Eye (tissue), 1 donor: ENCODE results near the gene ADARB2.
"Not testable (repeated sequence)": the region's sequence is repeated elsewhere in the genome, so short reads cannot be mapped to it uniquely, and the experiment has no call there.

Source experiments
- DNase-seq: peaks from one replicate; pipeline ENCODE4 v3.0.0-alpha.2; 2015

Gene ADARB2

GRCh38 chr10:1232164-1232911 is 505.0 kb downstream of the ADARB2 start:
- DNase-seq: no peak

- no peak for DNase-seq
Observed at GRCh38 chr10:1230592-1231275, 506.6 kb downstream of the ADARB2 start.

GRCh38 chr10:1230138-1230537 is 507.2 kb downstream of the ADARB2 start:
- no peak for DNase-seq

- no peak for DNase-seq
Observed at GRCh38 chr10:1229574-1229973, 507.8 kb downstream of the ADARB2 start.

GRCh38 chr10:1229116-1229515 is 508.2 kb downstream of the ADARB2 start:
- DNase-seq: no peak

GRCh38 chr10:1228467-1228975 is 508.8 kb downstream of the ADARB2 start:
- no peak for DNase-seq

GRCh38 chr10:1227510-1228402 is 509.6 kb downstream of the ADARB2 start:
- peak; percentile 18 for DNase-seq

- DNase-seq: not testable (repeated sequence)
Observed at GRCh38 chr10:1226907-1227306, 510.4 kb downstream of the ADARB2 start.

- DNase-seq: not testable (repeated sequence)
Observed at GRCh38 chr10:1219874-1220273, 517.5 kb downstream of the ADARB2 start.

GRCh38 chr10:1217661-1218060 is 519.7 kb downstream of the ADARB2 start:
- no peak for DNase-seq

GRCh38 chr10:1217237-1217587 is 520.1 kb downstream of the ADARB2 start:
- DNase-seq: no peak

- DNase-seq: no peak
Observed at GRCh38 chr10:1216574-1217236, 520.6 kb downstream of the ADARB2 start.

GRCh38 chr10:1215862-1216573 is 521.3 kb downstream of the ADARB2 start:
- DNase-seq: no peak

GRCh38 chr10:1214882-1215540 is 522.3 kb downstream of the ADARB2 start:
- no peak for DNase-seq

GRCh38 chr10:1214071-1214675 is 523.2 kb downstream of the ADARB2 start:
- DNase-seq: no peak

GRCh38 chr10:1213252-1214070 is 523.9 kb downstream of the ADARB2 start:
- no peak for DNase-seq

- no peak for DNase-seq
Observed at GRCh38 chr10:1212571-1213141, 524.7 kb downstream of the ADARB2 start.

GRCh38 chr10:1211844-1212570 is 525.3 kb downstream of the ADARB2 start:
- no peak for DNase-seq

- no peak for DNase-seq
Observed at GRCh38 chr10:1210667-1211066, 526.7 kb downstream of the ADARB2 start.
